A549 (cell line): Measurements from ENCODE around the gene RGMB.

ENCODE experiments used
- BCL3 ChIP-seq: fragments of >200 bp; sonication (Bioruptor Twin); formaldehyde crosslinking; IDR thresholded peaks from 3 replicates; pipeline ENCODE4 v1.6.1; 2016
- CTCF ChIP-seq: fragments of >200 bp; sonication (Bioruptor Twin); formaldehyde crosslinking; IDR thresholded peaks from 3 replicates; pipeline ENCODE4 v1.5.1; 2016
- EP300 ChIP-seq, 2 experiments: fragments of >200 bp; sonication (Bioruptor Twin); formaldehyde crosslinking; IDR thresholded peaks; 2 replicates in 1 of 2; 3 replicates in 1 of 2; pipeline ENCODE4 v1.6.1; 2016 to 2017
- MAX ChIP-seq: IDR thresholded peaks from 2 replicates; pipeline ENCODE4 v1.6.1; 2012
- POLR2A ChIP-seq: IDR thresholded peaks from 2 replicates; pipeline ENCODE4 v1.6.1; 2012; ENCODE audit warnings: mild to moderate bottlenecking, low read length
- REST ChIP-seq: fragments of 200-600 bp; sonication (generic); IDR thresholded peaks from 2 replicates; pipeline ENCODE4 v1.6.1; 2016; ENCODE audit warnings: antibody characterized with exemption, mild to moderate bottlenecking, moderate library complexity
- RFX5 ChIP-seq: fragments of 450-650 bp; IDR thresholded peaks from 2 replicates; pipeline ENCODE4 v1.7.1; 2014; ENCODE audit warnings: antibody characterized with exemption, mild to moderate bottlenecking, moderate library complexity
- USF2 ChIP-seq: fragments of 450-650 bp; IDR thresholded peaks from 2 replicates; pipeline ENCODE4 v1.6.1; 2014; ENCODE audit warnings: antibody characterized with exemption

GRCh38 chr5:98772415-98773213, 849 bp upstream of the RGMB start:
- TF ChIP-seq RFX5 (no peak), CTCF (no peak), EP300 (IDR thresholded peaks at IDR 0.05) (no peak), POLR2A (no peak), MAX (no peak; the same call in 1 of the 2 replicates), BCL3 (no peak), USF2 (no peak), REST (no peak)
